ENCODE data around the gene CTSA.
A peak's percentile ranks its signal among the peaks of the same experiment; 100 is the strongest.

Gene CTSA

DNA sequence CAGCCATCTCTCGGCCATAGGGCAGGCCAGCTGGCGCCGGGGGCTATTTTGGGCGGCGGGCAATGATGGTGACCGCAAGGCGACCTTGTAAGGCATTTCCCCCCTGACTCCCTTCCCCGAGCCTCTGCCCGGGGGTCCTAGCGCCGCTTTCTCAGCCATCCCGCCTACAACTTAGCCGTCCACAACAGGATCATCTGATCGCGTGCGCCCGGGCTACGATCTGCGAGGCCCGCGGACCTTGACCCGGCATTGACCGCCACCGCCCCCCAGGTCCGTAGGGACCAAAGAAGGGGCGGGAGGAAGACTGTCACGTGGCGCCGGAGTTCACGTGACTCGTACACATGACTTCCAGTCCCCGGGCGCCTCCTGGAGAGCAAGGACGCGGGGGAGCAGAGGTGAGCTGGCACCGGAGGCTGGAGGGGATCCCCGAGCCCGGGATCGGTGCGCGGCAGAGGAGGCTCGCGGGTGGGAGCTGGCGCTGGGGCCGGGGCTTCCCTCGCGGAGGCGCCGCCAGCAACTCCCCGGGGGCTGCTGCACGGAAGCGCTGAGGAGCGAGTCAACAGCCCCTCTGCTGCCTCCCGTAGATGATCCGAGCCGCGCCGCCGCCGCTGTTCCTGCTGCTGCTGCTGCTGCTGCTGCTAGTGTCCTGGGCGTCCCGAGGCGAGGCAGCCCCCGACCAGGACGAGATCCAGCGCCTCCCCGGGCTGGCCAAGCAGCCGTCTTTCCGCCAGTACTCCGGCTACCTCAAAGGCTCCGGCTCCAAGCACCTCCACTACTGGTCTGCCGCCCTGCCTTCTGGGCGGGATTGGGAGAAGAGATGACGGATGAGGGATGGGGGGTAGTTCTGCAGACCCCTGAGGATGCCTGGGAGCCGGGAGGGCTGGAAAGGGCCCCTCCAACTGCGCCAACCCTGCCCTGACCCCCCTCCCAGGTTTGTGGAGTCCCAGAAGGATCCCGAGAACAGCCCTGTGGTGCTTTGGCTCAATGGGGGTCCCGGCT, at the start of gene CTSA, which contains the start of gene NEURL2:
Gene CTSA, plus strand, starts transcription at position 351 of the 999 bp plus-strand sequence. Its CDS starts 234 bp downstream, at position 585.
Gene NEURL2, minus strand, starts transcription at position 224 of the 999 bp plus-strand sequence. Its CDS starts 217 bp downstream, at position 7.
- peak; percentile 88 for DNase-seq (ENCODE audit: low spot score)

DNA sequence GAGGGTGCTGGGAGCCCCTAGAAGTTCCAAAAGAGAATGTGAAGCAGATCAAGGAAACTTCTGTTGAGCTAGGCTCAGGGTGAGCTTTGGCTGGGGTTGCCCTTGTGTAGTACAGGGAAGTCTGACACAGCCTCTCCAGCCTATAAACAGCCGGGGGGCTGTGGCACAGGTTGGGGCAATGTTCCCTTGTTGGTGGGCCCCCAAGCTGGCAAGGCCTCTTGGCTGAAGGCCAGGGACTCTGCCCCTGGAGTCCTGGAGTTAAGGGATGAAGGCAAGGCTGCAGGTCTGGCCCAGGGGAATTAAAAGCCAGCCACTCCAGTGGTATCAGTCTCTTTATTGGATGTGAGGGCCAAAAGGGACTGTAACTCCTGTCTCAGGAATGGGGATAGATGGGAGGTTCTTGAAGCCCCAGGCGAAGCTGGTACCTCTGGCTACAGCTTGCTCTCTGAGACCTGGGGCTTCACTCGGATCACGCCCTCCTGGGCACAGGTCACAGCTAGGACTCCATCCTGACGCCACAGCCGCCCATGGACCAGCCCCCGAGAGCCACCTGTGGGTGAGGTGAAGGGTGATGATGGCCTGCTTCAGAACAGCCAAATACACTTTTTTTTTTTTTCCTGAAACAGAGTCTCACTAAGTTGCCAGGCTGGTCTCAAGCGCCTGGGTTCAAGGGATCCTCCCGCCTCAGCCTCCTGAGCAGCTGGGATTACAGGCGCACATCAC, 49.6 kb upstream of the CTSA start:
- no peak for DNase-seq (ENCODE audit: low spot score)

- no peak for DNase-seq (ENCODE audit: low spot score)
Observed at GRCh38 chr20:45842169-45842812, 48.8 kb upstream of the CTSA start.

DNA sequence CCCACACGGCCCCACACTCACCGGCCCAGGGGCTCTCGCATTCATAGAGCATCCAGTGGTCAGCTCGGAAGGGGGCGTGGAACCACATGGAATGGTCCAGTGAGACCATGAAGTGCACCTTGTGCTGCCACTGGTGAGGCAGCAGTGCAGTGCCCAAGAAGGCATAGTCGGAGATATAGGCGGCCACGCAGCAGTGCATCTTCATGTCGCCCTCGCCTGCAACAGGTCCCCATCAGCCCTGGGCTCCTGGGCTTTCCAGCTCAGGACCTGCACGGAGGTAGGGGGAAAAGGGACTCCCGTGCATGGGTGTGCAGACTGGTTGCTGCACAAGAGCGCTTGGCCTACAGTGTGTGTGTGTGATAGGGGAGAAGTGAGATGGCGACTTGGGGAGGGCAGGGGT, 47.6 kb upstream of the CTSA start:
- no peak for DNase-seq (ENCODE audit: low spot score)

DNA sequence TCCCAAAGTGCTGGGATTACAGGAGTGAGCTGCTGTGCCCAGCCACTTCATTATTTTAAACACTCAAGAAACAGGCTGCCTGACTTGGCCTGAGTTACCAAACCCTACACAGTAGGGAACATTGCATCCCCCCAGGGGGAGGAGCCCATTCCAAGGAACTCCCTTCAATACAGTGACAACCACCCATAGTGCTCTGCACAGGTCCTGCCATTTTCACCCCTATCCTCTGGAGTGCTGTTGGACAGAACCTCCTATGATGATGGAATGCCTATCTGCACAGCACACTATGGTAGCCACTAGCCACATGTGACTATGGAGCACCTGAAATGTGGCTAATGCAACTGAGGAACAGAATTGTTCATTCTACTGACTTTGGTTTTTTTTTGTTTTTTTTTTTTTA, 45.7 kb upstream of the CTSA start:
- DNase-seq (ENCODE audit: low spot score), result no peak

DNA sequence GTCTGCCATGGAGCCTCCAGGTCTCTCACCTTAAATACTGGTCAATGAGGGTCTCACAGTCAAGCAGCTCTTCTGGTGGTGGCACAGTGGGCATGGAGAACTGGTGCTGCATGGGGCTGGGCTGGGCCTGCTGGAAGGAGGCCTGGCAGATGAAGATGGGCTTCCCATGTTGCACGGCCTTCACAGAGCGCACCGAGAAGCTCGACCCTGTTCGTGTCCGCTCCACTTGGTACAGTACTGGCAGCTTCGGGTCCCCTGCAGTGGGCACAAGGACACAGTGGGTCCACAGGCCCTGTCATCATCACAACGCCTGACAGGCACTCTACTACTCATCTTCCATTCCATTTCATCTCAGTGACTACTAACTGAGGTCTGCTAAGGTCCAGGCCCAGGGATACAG, 42.7 kb upstream of the CTSA start:
- DNase-seq (ENCODE audit: low spot score), result no peak

DNA sequence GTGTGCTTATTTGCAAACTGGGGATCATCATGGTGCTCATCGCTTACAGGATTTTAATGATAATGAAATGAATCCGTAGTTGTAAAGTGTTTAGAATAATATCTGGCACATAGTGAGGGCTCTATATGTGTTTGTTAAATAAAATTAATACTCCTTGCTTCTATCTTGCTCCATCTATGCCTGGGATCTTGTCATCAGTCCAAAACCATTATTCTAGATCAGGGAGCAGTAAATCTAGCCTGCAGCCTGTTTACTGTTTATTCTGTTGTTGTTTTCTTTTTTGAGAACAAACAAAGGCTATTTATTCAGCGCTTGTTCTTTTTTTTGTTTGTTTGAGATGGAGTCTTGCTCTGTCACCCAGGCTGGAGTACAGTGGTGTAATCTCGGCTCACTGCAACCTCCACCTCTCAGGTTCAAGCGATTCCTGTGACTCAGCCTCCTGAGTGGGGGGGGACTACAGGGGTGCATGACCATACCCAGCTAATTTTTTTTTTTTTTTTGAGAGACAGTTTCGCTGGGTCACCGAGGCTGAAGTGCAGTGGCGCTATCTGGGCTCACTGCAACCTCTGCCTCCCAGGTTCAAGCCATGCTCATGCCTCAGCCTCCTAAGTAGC, 42.1 kb upstream of the CTSA start:
- no peak for DNase-seq (ENCODE audit: low spot score)

DNA sequence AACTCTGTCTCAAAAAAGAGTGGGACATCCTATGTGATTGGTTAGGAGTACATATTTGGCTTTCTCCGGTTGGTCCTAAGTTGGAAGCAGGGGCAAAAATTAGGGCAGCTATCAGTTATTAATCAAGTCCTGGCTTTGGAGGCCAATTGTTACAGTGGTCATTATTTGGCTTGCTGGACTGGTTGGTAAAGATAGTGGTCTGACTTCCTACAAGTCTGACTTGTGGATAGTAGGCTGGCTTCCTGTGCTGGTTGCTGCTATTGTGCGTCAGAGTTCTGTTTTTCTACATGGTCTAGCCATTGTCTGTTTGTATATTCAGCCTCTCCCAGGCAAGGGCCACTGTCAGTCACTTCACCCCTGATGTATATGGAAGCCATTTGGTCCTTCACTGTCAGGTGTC, 40.9 kb upstream of the CTSA start:
- DNase-seq (ENCODE audit: low spot score), result no peak

DNA sequence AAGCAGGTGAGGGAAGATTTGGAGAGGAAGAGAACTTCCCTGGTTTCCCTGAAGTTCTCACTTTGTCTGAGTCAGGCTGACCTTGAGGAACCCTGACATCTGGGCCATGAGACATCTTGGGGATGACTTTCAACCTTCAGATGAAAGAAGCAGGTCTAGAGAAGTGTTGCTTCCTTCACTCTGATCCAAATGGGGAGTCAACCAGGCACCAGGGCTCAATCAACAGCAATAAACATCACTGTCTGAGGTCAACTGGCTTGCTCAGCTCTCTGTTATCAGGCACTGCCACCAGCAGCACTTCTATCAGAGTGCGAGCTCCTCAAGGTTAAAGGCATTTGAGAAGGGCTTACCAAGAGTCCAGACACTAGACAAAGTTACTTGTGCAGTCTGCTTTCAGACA, 40.2 kb upstream of the CTSA start:
- peak; percentile 86 for DNase-seq (ENCODE audit: low spot score)

DNA sequence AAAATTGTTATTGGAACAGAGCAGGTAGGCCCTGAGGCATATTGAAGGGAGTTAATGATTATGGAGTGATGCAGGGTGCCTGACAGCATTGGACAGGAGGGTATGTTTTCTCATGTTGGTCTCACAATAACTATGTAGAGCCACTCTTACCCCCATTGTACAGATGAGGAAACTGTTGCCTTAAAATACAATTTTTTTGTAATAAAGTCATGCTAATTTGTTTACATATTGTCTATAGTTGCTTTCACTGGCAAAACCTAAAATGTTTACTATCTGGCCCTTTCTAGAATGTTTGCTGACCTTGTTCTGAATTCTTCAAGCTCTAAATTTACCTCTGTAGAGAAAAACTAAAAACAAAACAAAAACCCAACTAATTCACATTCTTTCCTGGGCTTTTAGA, 39.6 kb upstream of the CTSA start:
- no peak for DNase-seq (ENCODE audit: low spot score)

GRCh38 chr20:45852326-45852725, 38.8 kb upstream of the CTSA start:
- DNase-seq (ENCODE audit: low spot score), result peak; percentile 26

DNA sequence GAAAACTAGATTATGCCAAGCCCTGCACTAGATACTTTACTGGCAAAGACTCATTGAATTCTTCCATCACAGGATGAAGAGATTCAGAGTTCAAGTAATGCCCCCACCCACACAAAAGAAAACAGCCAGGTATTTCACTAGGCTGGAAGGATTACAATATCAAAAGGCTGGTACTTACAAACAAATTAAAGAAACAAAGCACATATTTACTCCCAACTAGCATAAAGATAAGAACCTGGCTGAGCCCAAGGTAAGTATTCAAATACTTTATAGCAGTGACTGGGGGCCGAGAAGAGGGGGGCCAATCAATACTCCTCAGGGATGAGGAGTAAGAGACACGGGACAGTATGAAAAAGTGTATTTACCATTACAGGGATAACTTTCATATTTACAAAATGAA, 37.7 kb upstream of the CTSA start:
- no peak for DNase-seq (ENCODE audit: low spot score)

DNA sequence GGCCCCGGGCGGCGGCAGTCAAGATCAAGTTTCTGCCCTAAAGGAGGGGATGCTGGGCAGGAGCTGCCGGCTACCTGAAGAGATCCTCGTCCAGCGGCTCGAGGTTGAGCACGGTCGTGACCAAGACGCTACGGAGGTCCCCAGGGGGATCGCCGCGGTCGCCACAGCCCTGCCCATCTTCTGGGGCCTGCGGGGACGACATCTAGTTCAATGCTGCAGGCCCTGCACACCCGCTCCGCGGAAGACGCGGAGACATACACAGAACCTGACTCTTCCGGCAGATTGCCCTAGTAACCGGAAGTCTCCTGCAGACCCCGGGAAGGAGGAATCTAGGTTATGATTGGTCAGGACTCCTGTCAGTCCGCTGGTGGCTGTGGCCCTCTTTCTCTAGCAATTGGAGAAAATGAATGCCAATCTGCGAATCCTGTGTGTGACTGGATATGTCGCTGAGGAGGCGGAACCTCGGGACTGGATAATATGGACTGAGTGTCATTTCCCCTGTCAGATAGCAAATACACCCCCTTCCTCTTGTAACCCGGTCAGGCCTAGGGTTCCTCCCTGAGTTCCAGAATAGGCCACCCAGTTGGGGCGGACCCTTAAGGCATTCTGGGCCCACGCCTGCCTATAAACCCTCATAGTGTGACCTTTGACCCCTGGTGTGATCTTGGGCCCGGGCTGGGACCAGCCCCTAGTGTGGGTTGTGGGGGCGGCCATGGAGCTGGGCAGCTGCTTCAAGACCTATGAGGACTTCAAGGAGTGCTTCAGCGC, 33.8 kb upstream of the CTSA start, which contains the start of the genes ACOT8 and ZSWIM3:
Gene ACOT8, minus strand, starts transcription at position 279 of the 768 bp plus-strand sequence. Its CDS starts 77 bp downstream, at position 202.
Gene ZSWIM3, plus strand, starts transcription at position 501 of the 768 bp plus-strand sequence. Its CDS starts 212 bp downstream, at position 713.
- DNase-seq (ENCODE audit: low spot score), result peak; percentile 99

GRCh38 chr20:45857882-45858216, 33.3 kb upstream of the CTSA start:
- DNase-seq (ENCODE audit: low spot score), result no peak

- DNase-seq (ENCODE audit: low spot score), result no peak
Observed at GRCh38 chr20:45859916-45860315, 31.2 kb upstream of the CTSA start.

GRCh38 chr20:45860560-45861220, 30.4 kb upstream of the CTSA start:
- no peak for DNase-seq (ENCODE audit: low spot score)

DNA sequence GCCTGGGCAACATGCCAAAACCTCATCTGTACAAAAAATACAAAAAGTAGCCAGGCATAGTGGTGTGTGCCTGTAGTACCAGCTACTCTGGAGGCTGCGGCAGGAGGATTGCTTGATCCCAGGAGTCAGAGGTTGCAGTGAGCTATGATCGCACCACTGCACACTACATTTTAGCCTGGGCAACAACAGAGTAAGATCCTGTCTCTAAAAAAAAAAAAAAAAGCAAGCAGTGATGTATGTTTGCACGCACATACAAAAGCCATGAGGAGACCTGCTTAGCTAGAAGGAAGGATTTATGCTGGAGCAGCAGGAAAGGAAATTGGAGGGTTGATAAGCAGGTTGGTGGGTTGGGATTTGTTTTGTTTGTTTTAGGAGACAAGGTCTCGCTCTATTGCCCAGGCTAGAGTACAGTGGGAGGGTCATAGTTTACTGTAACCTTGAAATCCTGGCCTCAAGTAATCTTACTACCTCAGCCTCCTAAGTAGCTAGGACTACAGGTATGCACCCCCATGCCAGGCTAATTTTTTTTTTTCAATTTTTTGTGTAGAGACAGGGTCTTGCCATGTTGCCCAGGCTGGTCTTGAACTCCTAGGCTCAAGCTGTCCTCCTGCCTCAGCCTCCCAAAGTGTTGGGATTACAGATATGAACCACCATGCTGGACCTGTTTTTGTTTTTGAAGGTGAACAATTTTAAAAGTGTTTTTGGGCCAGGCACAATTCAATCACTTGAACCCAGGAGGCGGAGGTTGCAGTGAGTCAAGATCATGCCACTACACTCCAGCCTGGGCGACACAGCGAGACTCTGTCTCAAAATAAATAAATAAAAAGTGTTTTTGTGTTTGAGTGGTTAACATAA, 29.7 kb upstream of the CTSA start:
- DNase-seq (ENCODE audit: low spot score), result peak; percentile 80

DNA sequence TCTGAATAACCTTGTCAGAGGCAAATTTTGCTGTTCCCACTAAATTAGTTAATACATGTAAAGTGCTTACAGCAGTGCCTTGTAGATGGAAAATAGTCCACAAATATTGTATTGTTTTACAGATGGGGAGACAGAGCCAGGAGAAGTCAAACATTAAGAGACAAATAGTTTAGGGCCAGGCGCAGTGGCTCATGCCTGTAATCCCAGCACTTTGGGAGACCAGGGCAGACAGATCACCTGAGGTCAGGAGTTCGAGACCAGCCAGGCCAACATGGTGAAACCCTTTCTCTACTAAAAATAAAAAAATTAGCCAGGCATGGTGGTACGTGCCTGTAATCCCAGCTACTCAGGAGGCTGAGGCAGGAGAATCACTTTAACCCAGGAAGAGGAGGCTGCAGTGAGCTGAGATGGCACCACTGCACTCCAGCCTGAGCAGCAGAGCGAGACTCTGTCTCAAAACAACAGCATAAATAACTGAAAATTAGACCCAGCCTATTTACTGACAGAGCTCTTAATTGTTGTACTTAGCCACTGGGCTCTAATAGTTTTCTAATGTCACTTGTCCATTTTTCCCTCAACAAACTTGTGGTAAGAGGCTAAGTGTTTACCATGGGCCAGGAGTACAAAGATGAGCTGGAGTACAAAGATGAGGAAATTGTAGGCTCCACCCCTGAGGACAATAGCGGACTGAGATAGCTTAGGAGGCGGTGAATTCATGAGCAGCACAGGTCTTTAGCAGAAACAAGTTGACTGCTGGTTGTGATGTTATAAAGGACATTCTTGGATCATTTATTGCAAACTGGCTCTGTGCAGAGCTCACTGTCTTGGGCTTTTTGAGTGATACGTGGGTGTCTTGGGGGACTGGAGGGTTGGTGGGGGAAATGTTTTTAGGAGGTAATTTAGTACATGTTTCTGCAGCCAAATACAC, 27.3 kb upstream of the CTSA start:
- no peak for DNase-seq (ENCODE audit: low spot score)
